Small intestine (tissue), 7 donors: ENCODE measurements around the gene BEND6. TPM values are rescaled to one million over a fixed set of nuclear protein-coding genes. Genes with fewer than 3 reads are reported as not detected.

ENCODE experiments used
- DNase-seq, 2 donors: peaks; one replicate each; pipeline versions ENCODE4 v3.0.0 to v3.0.0-alpha.2; 2013
- FAIRE-seq: peaks from 2 replicates; lab custom pipeline; 2012; peaks lifted over from hg19 to GRCh38; lab: Jason Lieb, UNC
- H3K27ac ChIP-seq, 3 donors: one replicate each; pipeline ENCODE4 v1.5.1; 2013; ENCODE audit warnings: low read length in 2 of 3, mild to moderate bottlenecking in 2 of 3, control low read depth in 1 of 3, inconsistent platforms in 1 of 3, low read depth in 1 of 3, moderate library complexity in 1 of 3
- H3K27me3 ChIP-seq, 3 donors: one replicate each; pipeline ENCODE4 v1.6.1; 2013; ENCODE audit warnings: low read length in 3 of 3, inconsistent platforms in 1 of 3; ENCODE audit not compliant: control insufficient read depth in 3 of 3, insufficient read depth in 3 of 3
- H3K36me3 ChIP-seq, 3 donors: one replicate each; pipeline ENCODE4 v1.6.1; 2013; ENCODE audit warnings: low read length in 3 of 3, inconsistent platforms in 1 of 3, low read depth in 1 of 3, mild to moderate bottlenecking in 1 of 3, moderate library complexity in 1 of 3; ENCODE audit not compliant: control insufficient read depth in 3 of 3, insufficient read depth in 2 of 3
- H3K4me1 ChIP-seq, 3 donors: one replicate each; pipeline ENCODE4 v1.6.1; 2013; ENCODE audit warnings: low read length in 2 of 3, inconsistent platforms in 1 of 3, low read depth in 1 of 3, mild to moderate bottlenecking in 1 of 3, moderate library complexity in 1 of 3; ENCODE audit not compliant: control insufficient read depth in 3 of 3, insufficient read depth in 2 of 3
- H3K4me3 ChIP-seq, 3 donors: one replicate each; pipeline ENCODE4 v1.5.1; 2013; ENCODE audit warnings: low read length in 3 of 3, control low read depth in 1 of 3, inconsistent platforms in 1 of 3, low read depth in 1 of 3, mild to moderate bottlenecking in 1 of 3, moderate library complexity in 1 of 3
- H3K9me3 ChIP-seq, 2 donors: one replicate each; pipeline ENCODE4 v1.6.1; 2013; ENCODE audit warnings: low read depth in 1 of 2, low read length in 1 of 2; ENCODE audit not compliant: control insufficient read depth in 2 of 2, insufficient read depth in 1 of 2
- WGBS, 3 donors: extraction: QIAGEN DNeasy Blood & Tissue Kit; methylation state at CpG; one replicate each; pipeline ENCODE4 v1.1.7; 2013; 5-methylcytosine and 5-hydroxymethylcytosine counted together
- polyA plus RNA-seq, 4 donors: library from polyadenylated mRNA; stranded (reverse) in 3 of 4; unstranded in 1 of 4; fragments of 200-250 nt in 3 of 4; fragments of 120-200 nt in 1 of 4; gene quantifications; one replicate each; pipeline versions ENCODE4 v1.2.1 to v1.2.3, GENCODE V29; 2013
- donor health status: healthy with polysubstance abuse.
- donor health status: control.
- donor health status: control.
- donor health status: Bipolar disorder and iron deficiency.
- donor health status: healthy.

The BEND6 gene
- polyA plus RNA-seq, 4 donors = 0.34 to 0.54 (median 0.35) TPM; not detected in 1

GRCh38 chr6:56959094-56959493 is 4.2 kb downstream of the BEND6 start:
- H3K4me1 ChIP-seq = peaks cover 0 to 10% (median 0%) of the 10 kb centered on the region in 3 donors
- no peak overlapping the region for H3K4me3 ChIP-seq
- H3K36me3 ChIP-seq = no peaks in the 10 kb centered on the region
- H3K27me3 ChIP-seq = peaks cover 3 to 32% (median 6%) of the 10 kb centered on the region in 3 donors
- H3K9me3 ChIP-seq = no peaks in the 10 kb centered on the region
- FAIRE-seq = no peak
- DNase-seq = no peak
- no peak overlapping the region for H3K27ac ChIP-seq

GRCh38 chr6:56959938-56960337 is 5.0 kb downstream of the BEND6 start:
- FAIRE-seq = no peak
- peaks cover 0 to 8% (median 0%) of the 10 kb centered on the region in 3 donors for H3K4me1 ChIP-seq

GRCh38 chr6:56961151-56961550 is 6.2 kb downstream of the BEND6 start:
- H3K27me3 ChIP-seq = peaks cover 0 to 19% (median 3%) of the 10 kb centered on the region in 3 donors
- no peak overlapping the region for H3K27ac ChIP-seq
- no peaks in the 10 kb centered on the region for H3K36me3 ChIP-seq
- no peaks in the 10 kb centered on the region for H3K9me3 ChIP-seq
- no peak for DNase-seq
- 36 to 64% (median 52%) methylated on average over 2 of the region's 2 CpGs for WGBS, 3 donors
- no peak for FAIRE-seq
- no peak overlapping the region for H3K4me3 ChIP-seq
- H3K4me1 ChIP-seq = no peaks in the 10 kb centered on the region

More at GRCh38 chr6:56959938-56960337, 5.0 kb downstream of the BEND6 start:
- Histone ChIP-seq H3K4me3 (no peak overlapping the region), H3K27ac (no peak overlapping the region), H3K36me3 (no peaks in the 10 kb centered on the region), H3K9me3 (no peaks in the 10 kb centered on the region), H3K27me3 (peaks cover 3 to 29% (median 6%) of the 10 kb centered on the region in 3 donors)
- no peak for DNase-seq
- 84 to 85% (median 84%) methylated on average over 4 of the region's 4 CpGs for WGBS, 3 donors

- Histone ChIP-seq H3K4me1 (no peaks in the 10 kb centered on the region), H3K27me3 (peaks cover 0 to 17% (median 0%) of the 10 kb centered on the region in 3 donors), H3K9me3 (no peaks in the 10 kb centered on the region), H3K36me3 (no peaks in the 10 kb centered on the region), H3K4me3 (no peak overlapping the region), H3K27ac (no peak overlapping the region)
- DNase-seq = no peak
- no peak for FAIRE-seq
- WGBS, 3 donors = 90 to 94% (median 93%) methylated on average over 2 of the region's 2 CpGs
These were observed 7.5 kb downstream of the BEND6 start for GRCh38 chr6:56962441-56962840.

GRCh38 chr6:56963043-56963442 is 8.1 kb downstream of the BEND6 start:
- no peaks in the 10 kb centered on the region for H3K36me3 ChIP-seq
- DNase-seq (no peak), FAIRE-seq (no peak)
- H3K4me3 ChIP-seq = no peak overlapping the region
- 60 to 72% (median 67%) methylated on average over 3 of the region's 3 CpGs for WGBS, 3 donors
- H3K9me3 ChIP-seq = no peaks in the 10 kb centered on the region
- H3K4me1 ChIP-seq = no peaks in the 10 kb centered on the region
- H3K27me3 ChIP-seq = peaks cover 0 to 14% (median 0%) of the 10 kb centered on the region in 3 donors
- H3K27ac ChIP-seq = no peak overlapping the region

GRCh38 chr6:56963793-56964192 is 8.9 kb downstream of the BEND6 start:
- DNase-seq = no peak
- 65 to 73% (median 72%) methylated on average over 1 of the region's 1 CpG for WGBS, 3 donors
- FAIRE-seq = peak; percentile 98
- no peak overlapping the region for H3K27ac ChIP-seq
- H3K36me3 ChIP-seq = no peaks in the 10 kb centered on the region
- no peaks in the 10 kb centered on the region for H3K4me1 ChIP-seq
- H3K27me3 ChIP-seq = peaks cover 0 to 7% (median 0%) of the 10 kb centered on the region in 3 donors
- H3K9me3 ChIP-seq = no peaks in the 10 kb centered on the region
- H3K4me3 ChIP-seq = no peak overlapping the region

- WGBS, 3 donors = 39 to 75% (median 63%) methylated on average over 1 of the region's 1 CpG
These were observed 10.2 kb downstream of the BEND6 start for GRCh38 chr6:56965126-56965525.

GRCh38 chr6:56970849-56971248 is 15.9 kb downstream of the BEND6 start:
- Histone ChIP-seq H3K9me3 (peaks cover 0 to 2% of the 10 kb centered on the region in 2 donors), H3K27ac (no peak overlapping the region), H3K4me3 (no peak overlapping the region), H3K4me1 (no peaks in the 10 kb centered on the region), H3K36me3 (no peaks in the 10 kb centered on the region), H3K27me3 (peaks cover 0 to 3% (median 0%) of the 10 kb centered on the region in 3 donors)
- 93 to 96% (median 95%) methylated on average over 1 of the region's 1 CpG for WGBS, 3 donors
- DNase-seq (no peak), FAIRE-seq (no peak)

More at GRCh38 chr6:56965126-56965525, 10.2 kb downstream of the BEND6 start:
- FAIRE-seq (no peak), DNase-seq (no peak)
- H3K36me3 ChIP-seq = no peaks in the 10 kb centered on the region
- no peaks in the 10 kb centered on the region for H3K4me1 ChIP-seq
- no peak overlapping the region for H3K27ac ChIP-seq
- H3K9me3 ChIP-seq = no peaks in the 10 kb centered on the region
- no peak overlapping the region for H3K4me3 ChIP-seq
- H3K27me3 ChIP-seq = peaks cover 0 to 7% (median 0%) of the 10 kb centered on the region in 3 donors

GRCh38 chr6:56977192-56977591 is 22.3 kb downstream of the BEND6 start:
- DNase-seq = no peak

More at GRCh38 chr6:56977192-56977591, 22.3 kb downstream of the BEND6 start:
- 90% methylated on average over 1 of the region's 1 CpG for WGBS, 3 donors
- H3K36me3 ChIP-seq = no peaks in the 10 kb centered on the region
- peaks cover 0 to 15% of the 10 kb centered on the region in 2 donors for H3K9me3 ChIP-seq
- H3K4me1 ChIP-seq = no peaks in the 10 kb centered on the region
- no peak for FAIRE-seq
- H3K4me3 ChIP-seq = no peak overlapping the region
- H3K27ac ChIP-seq = no peak overlapping the region
- H3K27me3 ChIP-seq = no peaks in the 10 kb centered on the region
